NCI-H1092 (cell line): ENCODE data around the gene ZDHHC4.
A peak's percentile ranks its signal among the peaks of the same experiment; 100 is the strongest.
"Not testable (repeated sequence)": the region's sequence is repeated elsewhere in the genome, so short reads cannot be mapped to it uniquely, and the experiment has no call there.

ENCODE experiments used
- DNase-seq: peaks from one replicate; lab custom pipeline; 2025; lab: John Stamatoyannopoulos, UW

Gene ZDHHC4

GRCh38 chr7:6607651-6608051 is 30.4 kb downstream of the ZDHHC4 start:
- no peak for DNase-seq

DNA sequence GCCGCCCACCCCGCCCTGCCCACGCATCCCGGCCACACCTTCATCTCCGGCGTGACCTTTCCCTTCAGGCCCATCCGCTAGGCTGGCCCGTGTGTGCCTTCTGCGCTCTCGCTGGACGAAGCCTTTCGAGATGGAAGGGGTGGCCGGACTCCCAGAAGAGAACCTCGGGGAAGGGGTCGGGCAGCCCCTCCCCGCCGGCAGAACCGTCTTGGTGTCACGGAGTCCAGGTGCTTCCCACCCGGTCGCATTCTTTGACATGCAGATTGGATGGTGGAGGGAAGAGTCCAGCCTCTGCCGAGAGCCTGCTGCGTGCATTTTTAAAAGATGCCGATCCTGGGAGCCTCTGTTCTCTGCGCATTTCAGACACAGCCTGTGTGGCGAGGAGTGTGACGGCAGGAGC is 30.8 kb downstream of the ZDHHC4 start:
- DNase-seq = no peak

- no peak for DNase-seq
Observed at GRCh38 chr7:6608794-6609193, 31.5 kb downstream of the ZDHHC4 start.

DNA sequence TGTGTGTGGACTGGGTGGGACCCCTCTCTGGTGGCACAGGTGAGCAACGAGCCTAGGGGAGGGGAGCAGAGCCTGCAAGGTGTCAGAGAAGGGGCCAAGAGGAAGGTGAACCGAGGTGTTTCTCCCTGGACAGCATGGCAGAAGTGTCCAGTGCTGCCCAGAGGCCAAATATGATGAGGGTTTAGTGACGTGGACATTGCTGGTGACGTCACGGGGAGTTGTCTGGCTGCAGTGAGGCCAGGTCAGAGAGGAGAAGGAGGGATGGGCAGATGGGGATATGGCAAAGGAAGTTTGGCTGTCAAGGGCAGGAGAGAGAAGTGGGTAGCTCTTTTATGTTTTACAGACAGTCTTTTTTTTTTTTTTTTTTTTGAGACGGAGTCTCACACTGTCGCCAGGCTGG is 35.6 kb downstream of the ZDHHC4 start:
- DNase-seq = no peak

- no peak for DNase-seq
Observed at GRCh38 chr7:6613706-6614105, 36.5 kb downstream of the ZDHHC4 start.

DNA sequence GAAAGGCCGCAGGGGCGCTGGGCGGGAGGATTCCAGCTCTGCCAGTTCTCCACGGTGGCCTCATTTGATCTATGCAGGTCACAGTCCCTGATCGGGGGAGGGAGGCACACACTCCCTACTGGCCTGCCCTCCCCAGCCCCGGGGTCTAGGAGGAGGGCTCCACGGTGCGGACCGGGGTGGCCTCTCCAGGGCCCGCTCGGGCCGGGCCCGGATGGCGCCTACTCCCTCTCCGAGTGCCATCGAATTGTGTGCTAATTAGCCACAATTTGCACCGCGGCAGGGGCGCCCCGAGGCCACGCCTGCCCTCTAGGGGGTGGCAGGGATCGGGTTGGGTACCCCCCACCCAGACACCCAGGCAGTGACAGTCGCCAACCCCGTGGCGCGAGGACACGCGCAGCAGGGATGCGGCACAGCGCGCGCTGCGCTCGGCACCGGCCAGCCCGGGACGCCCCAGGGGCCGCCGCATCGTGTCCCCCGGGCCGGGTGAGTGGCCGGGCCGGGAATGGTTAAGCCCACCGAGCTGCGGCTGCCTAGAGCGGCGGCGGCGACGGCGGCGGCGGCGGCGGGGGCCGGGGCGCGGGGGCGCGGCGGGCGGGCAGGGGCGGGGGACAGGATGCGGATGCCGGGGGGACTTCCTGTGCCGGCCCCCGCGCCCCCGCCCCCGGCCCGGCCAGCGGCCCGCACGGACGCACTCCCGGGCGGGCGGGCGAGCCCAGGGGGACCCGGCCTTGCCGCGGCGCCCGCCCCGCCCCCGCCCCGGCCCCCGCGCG is 37.9 kb downstream of the ZDHHC4 start, which contains the start of gene ZNF853:
Gene ZNF853 (plus strand): TSS at position 658 of the 770 bp plus-strand sequence. CDS start 565 bp downstream, outside the sequence.
- DNase-seq = no peak

- DNase-seq = no peak
Observed at GRCh38 chr7:6615723-6616555, 38.7 kb downstream of the ZDHHC4 start.

- DNase-seq = no peak
Observed at GRCh38 chr7:6616854-6617643, 39.8 kb downstream of the ZDHHC4 start.

GRCh38 chr7:6618621-6619020 is 41.4 kb downstream of the ZDHHC4 start:
- no peak for DNase-seq

- no peak for DNase-seq
Observed at GRCh38 chr7:6619961-6620360, 42.7 kb downstream of the ZDHHC4 start.

DNA sequence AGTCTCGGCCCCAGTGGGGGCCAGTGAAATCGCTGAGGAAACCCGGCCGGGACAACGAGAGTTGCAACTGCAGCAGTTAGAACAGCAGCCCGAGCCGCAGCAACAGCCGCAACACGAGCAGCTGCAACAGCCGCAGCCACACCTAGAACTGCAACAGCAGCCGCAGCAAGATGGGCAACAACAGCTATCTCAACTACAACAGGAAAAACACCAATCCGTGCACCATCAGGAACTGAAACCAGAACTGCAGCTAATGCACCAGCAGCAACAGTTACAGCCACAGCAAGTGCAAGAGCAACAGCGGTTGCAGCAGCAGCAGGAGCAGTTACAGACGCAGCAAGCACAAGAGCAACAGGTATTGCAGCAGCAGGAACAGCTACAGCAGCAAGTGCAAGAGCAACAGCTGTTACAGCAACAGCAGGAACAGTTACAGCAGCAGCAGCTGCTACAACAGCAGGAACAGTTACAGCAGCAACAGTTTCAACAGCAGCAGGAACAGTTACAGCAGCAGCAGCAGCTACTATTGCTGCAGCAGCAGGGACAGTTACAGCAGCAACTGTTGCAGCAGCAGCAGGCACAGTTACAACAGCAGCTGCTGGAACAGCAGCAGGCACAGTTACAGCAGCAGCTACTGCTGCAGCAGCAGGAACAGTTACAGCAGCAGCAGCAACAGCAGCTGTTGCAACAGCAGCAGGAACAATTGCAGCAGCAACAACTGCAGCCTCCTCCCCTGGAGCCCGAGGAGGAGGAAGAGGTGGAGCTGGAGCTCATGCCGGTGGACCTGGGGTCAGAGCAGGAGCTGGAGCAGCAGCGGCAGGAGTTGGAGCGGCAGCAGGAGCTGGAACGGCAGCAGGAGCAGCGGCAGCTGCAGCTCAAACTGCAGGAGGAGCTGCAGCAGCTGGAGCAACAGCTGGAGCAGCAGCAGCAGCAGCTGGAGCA is 44.2 kb downstream of the ZDHHC4 start:
- DNase-seq = no peak

DNA sequence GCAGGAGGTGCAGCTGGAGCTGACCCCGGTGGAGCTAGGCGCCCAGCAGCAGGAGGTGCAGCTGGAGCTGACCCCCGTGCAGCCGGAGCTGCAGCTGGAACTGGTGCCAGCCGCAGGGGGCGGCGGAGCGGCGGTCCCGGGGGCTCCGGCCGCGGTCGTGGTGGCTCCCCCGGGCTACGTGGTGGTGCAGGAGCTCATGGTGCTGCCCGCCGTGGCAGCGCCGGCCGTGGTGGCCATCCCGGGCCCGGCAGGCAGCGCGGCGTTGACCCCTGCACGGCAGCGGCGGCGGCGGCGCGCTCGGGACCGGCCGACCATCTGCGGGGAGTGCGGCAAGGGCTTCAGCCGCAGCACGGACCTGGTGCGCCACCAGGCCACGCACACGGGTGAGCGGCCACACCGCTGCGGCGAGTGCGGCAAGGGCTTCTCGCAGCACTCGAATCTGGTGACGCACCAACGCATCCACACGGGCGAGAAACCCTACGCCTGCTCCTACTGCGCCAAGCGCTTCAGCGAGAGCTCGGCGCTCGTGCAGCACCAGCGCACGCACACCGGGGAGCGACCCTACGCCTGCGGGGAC is 45.0 kb downstream of the ZDHHC4 start:
- DNase-seq = no peak

- no peak for DNase-seq
Observed at GRCh38 chr7:6623589-6624245, 46.5 kb downstream of the ZDHHC4 start.

DNA sequence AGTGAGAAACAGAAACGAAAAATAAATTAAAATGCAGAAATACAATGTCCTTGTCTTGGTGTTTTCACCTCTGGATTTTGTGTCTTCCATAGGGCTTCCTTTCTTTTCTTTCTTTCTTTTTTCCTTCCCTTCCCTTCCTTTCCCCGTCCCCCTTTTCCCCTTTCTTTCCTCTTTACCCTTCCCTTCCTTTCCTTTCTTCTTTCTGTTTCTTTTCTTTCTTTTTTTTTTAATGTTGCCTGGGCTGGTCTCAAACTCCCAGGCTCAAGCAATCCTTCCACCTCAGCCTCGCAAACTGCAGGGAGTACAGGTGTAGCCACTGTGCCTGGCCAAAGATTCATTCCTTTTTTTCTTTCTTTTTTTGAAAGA is 47.0 kb downstream of the ZDHHC4 start:
- no peak for DNase-seq

DNA sequence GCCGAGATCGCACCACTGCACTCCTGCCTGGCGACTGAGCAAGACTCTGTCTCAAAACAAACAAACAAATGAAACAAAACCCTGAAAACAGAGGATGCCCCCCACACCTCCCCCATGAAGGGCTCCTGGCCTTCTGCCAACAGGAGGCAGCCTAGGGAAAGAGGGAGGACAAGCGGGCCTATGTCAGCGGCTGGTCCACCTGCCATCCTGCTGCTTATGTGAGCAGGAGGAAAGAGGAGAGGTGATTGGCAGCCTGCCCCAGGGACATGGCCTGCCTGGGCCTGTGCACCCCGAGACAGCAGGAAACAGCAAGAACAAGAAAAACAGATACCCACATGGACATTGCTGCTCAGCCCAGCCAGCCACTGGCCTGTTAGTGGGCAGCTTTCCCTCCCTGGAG is 50.8 kb downstream of the ZDHHC4 start:
- DNase-seq = peak; percentile 53

DNA sequence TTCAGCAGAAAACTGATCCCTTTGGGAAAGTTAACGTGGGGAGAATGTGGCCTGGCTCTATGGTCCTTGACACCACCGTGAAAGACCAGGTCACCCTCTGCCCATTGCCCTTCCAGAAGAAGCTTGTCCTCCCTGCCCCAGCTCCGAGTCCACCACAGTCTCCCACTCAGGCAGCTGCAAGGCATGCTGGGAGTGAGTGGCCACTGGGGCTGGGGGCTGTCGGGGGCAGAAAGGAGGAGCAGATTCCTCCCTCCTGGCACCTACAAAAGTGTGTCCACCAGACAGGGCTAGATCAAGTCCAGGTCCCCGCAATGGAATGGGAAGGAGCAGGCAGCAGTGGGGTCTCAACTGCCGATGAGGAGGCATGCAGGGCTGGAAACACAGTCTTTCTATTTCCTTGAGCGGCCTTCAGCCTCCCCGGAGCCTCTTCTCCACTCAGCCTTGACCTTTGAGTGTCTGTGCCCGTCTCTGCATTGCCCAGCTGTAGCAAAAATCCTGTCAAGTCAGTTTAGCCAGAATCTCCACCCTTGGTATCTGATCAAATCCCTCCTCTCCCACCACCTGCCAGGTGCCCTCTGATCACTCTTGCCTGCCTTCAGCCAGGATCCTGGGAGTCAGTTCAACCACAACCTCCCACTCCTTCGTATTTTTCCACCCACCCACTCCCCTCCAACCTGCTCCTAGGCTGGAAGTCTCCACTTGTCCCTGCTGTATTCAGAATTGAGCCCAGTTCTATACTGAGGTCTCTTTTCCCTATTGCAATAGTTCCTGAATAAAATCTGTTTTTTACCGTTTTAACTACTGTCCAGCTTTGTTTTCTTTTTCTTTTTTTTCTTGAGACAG is 53.0 kb downstream of the ZDHHC4 start:
- no peak for DNase-seq

DNA sequence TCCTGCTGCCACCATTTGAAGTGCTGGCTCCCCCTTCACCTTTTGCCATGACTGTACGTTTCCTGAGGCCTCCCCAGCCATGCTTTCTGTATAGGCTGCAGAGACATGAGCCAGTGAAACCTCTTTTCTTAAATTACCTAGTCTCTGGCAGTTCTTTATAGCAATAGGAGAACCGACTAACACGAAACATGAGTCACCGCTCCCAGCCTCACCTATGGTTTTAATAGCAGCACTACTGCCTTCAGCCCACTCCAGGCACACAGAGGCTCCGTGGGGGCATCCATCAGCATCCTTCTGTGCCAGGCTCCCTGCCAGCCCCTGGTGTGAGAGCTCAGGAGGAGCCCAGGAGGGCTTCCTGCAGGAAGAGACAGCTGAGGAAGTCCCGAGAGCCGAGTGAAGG is 54.4 kb downstream of the ZDHHC4 start:
- DNase-seq = no peak

GRCh38 chr7:6634021-6634420 is 56.8 kb downstream of the ZDHHC4 start:
- DNase-seq = no peak

- DNase-seq = not testable (repeated sequence)
Observed at GRCh38 chr7:6634971-6635370, 57.7 kb downstream of the ZDHHC4 start.
